ENCODE results near the gene PDGFRB. TPM values are rescaled to one million over a fixed set of nuclear protein-coding genes. Genes with fewer than 3 reads are reported as not detected.

Gene PDGFRB
- total RNA-seq, 1 donor: 531 TPM

- no peak for TF ChIP-seq CTCF (IDR thresholded peaks at IDR 0.05; ENCODE audit: extremely low read depth, low read depth, low read length)
- no peaks in the 10 kb centered on the region for H3K79me2 ChIP-seq (ENCODE audit: insufficient read depth, low read length)
- no peaks in the 10 kb centered on the region for H3K36me3 ChIP-seq (ENCODE audit: insufficient read depth, low read length)
- H3K4me2 ChIP-seq (ENCODE audit: insufficient read depth, low read length): no peak overlapping the region
- no peak for DNase-seq (ENCODE audit: insufficient read length, low spot score, missing footprints)
- H3K4me3 ChIP-seq (ENCODE audit: insufficient read depth, low read length): no peak overlapping the region
- H3K27ac ChIP-seq (ENCODE audit: low read depth, low read length): no peak overlapping the region
- H3K4me1 ChIP-seq (ENCODE audit: insufficient read depth, low read length): no peaks in the 10 kb centered on the region
- peaks cover 50% of the 10 kb centered on the region for H3K27me3 ChIP-seq (ENCODE audit: insufficient read depth, low read length)
- no peaks in the 10 kb centered on the region for H4K20me1 ChIP-seq (ENCODE audit: insufficient read depth, low read length)
- H3K9me3 ChIP-seq (ENCODE audit: low read depth, low read length): no peaks in the 10 kb centered on the region
- no peak overlapping the region for H2AFZ ChIP-seq (ENCODE audit: low read length)
These were observed 36.8 kb upstream of the PDGFRB start for GRCh38 chr5:150192462-150192861.

DNA sequence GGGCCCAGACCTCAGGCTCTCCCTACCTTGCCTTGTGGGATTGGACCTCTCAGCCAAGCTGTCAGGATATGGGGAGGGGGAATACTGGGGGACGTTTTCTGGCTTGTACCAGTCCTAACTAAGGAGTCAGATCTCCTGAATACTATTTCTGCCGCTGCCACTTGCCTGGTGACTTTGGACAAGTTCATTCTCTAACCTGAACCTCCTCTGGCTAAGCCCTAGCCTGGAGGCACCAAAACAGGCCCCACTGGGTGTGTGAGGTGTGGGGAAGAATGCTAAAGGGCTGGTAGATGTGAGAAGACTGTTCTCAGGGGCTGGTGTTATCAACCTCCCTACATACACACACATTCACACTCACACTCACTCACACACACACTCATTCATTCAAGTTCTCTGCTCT is 35.3 kb upstream of the PDGFRB start:
- Histone ChIP-seq H3K4me2 (ENCODE audit: insufficient read depth, low read length) (no peak overlapping the region), H3K27me3 (ENCODE audit: insufficient read depth, low read length) (peaks cover 52% of the 10 kb centered on the region), H2AFZ (ENCODE audit: low read length) (no peak overlapping the region), H3K4me3 (ENCODE audit: insufficient read depth, low read length) (no peak overlapping the region), H3K4me1 (ENCODE audit: insufficient read depth, low read length) (no peaks in the 10 kb centered on the region), H3K36me3 (ENCODE audit: insufficient read depth, low read length) (no peaks in the 10 kb centered on the region), H4K20me1 (ENCODE audit: insufficient read depth, low read length) (no peaks in the 10 kb centered on the region), H3K9me3 (ENCODE audit: low read depth, low read length) (no peaks in the 10 kb centered on the region), H3K27ac (ENCODE audit: low read depth, low read length) (no peak overlapping the region), H3K79me2 (ENCODE audit: insufficient read depth, low read length) (no peaks in the 10 kb centered on the region)
- no peak for TF ChIP-seq CTCF (IDR thresholded peaks at IDR 0.05; ENCODE audit: extremely low read depth, low read depth, low read length)
- DNase-seq (ENCODE audit: insufficient read length, low spot score, missing footprints): no peak

- no peaks in the 10 kb centered on the region for H3K4me1 ChIP-seq (ENCODE audit: insufficient read depth, low read length)
- H3K27me3 ChIP-seq (ENCODE audit: insufficient read depth, low read length): peaks cover 52% of the 10 kb centered on the region
- DNase-seq (ENCODE audit: insufficient read length, low spot score, missing footprints): no peak
- no peak overlapping the region for H3K4me2 ChIP-seq (ENCODE audit: insufficient read depth, low read length)
- no peaks in the 10 kb centered on the region for H3K79me2 ChIP-seq (ENCODE audit: insufficient read depth, low read length)
- H2AFZ ChIP-seq (ENCODE audit: low read length): no peak overlapping the region
- H3K36me3 ChIP-seq (ENCODE audit: insufficient read depth, low read length): no peaks in the 10 kb centered on the region
- H3K27ac ChIP-seq (ENCODE audit: low read depth, low read length): no peak overlapping the region
- H3K9me3 ChIP-seq (ENCODE audit: low read depth, low read length): no peaks in the 10 kb centered on the region
- H4K20me1 ChIP-seq (ENCODE audit: insufficient read depth, low read length): no peaks in the 10 kb centered on the region
- TF ChIP-seq CTCF (IDR thresholded peaks at IDR 0.05; ENCODE audit: extremely low read depth, low read depth, low read length): no peak
- H3K4me3 ChIP-seq (ENCODE audit: insufficient read depth, low read length): no peak overlapping the region
These were observed 34.9 kb upstream of the PDGFRB start for GRCh38 chr5:150190503-150190979.

DNA sequence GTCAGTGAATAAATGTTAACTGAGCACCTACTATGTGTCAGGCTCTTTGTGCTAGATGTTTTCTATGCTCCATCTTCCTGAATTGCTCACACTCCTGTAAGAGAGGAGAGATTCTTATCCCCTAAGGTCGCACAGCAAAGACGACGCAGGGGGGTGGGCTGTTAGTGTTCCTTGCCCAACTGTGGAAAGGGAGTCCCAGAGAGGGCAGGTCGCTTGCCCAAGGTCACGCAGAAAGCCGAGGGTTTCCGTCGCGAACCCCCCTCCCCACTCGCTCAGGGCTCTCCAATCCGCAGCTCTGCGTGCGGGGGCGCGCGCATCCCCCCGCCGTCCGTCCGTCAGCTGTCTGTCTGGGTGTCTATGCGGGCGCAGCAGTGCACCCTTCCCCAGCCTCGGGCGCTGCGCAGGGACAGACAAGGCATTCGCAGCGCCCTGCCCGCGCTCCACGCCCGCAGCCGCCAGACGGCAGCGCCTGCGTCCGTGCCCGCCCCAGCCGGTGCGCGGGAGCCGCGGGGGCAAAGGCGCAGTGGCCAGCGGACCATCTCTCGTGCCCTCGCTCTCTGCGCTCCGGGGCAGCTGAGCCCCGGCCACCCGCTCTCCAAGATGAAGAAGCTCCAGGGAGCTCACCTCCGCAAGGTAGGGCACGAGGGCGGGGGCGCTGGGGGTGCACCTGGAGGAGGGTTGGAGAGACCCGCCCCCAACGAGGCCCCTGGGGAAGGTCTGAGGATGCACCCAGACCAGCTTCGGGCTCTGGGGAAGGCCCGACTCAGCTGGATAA is 34.3 kb upstream of the PDGFRB start, which contains the start of gene SLC6A7:
TSS of gene SLC6A7 (plus strand) at position 335 of the 775 bp plus-strand sequence. CDS start at position 601, 266 bp downstream.
- Histone ChIP-seq H3K36me3 (ENCODE audit: insufficient read depth, low read length) (no peaks in the 10 kb centered on the region), H2AFZ (ENCODE audit: low read length) (no peak within 1 kb of the TSS), H3K4me2 (ENCODE audit: insufficient read depth, low read length) (no peak within 1 kb of the TSS), H3K27ac (ENCODE audit: low read depth, low read length) (no peak within 1 kb of the TSS), H4K20me1 (ENCODE audit: insufficient read depth, low read length) (no peaks in the 10 kb centered on the region), H3K9me3 (ENCODE audit: low read depth, low read length) (no peaks in the 10 kb centered on the region), H3K4me3 (ENCODE audit: insufficient read depth, low read length) (no peak within 1 kb of the TSS), H3K4me1 (ENCODE audit: insufficient read depth, low read length) (no peaks in the 10 kb centered on the region), H3K27me3 (ENCODE audit: insufficient read depth, low read length) (peaks cover 52% of the 10 kb centered on the region), H3K79me2 (ENCODE audit: insufficient read depth, low read length) (no peaks in the 10 kb centered on the region)
- TF ChIP-seq CTCF (IDR thresholded peaks at IDR 0.05; ENCODE audit: extremely low read depth, low read depth, low read length): no peak
- DNase-seq (ENCODE audit: insufficient read length, low spot score, missing footprints): no peak
